AG04450 (cell line): ENCODE measurements around the gene HEYL. TPM values are rescaled to one million over a fixed set of nuclear protein-coding genes. Genes with fewer than 3 reads are reported as not detected.

Source experiments
- CTCF ChIA-PET: fragments of 300-600, 350-600 bp; formaldehyde crosslinking; extraction: SDS; loops from one replicate; lab custom pipeline; 2022; ENCODE audit warnings: antibody characterized with exemption, inconsistent platforms; lab: Charles Lee
- POLR2A ChIA-PET: fragments of 350-600 bp; formaldehyde crosslinking; extraction: SDS; loops from one replicate; lab custom pipeline; 2021; ENCODE audit warnings: antibody characterized with exemption, inconsistent platforms; lab: Yijun Ruan, JAX
- DNase-seq: peaks from one replicate; pipeline ENCODE4 v3.0.0-alpha.2; 2011; ENCODE audit warnings: low read depth, low spot score
- H3K27ac ChIP-seq: one replicate; pipeline ENCODE4 v1.5.1; 2012; ENCODE audit warnings: low read depth, low read length, control low read depth
- H3K27me3 ChIP-seq: one replicate; pipeline ENCODE4 v1.6.0; 2012; ENCODE audit warnings: low read length; ENCODE audit not compliant: control insufficient read depth, insufficient read depth
- H3K4me3 ChIP-seq: 2 replicates; pipeline ENCODE4 v1.5.1; 2011; ENCODE audit warnings: mild to moderate bottlenecking, low read depth, low read length, control low read depth
- H3K9me3 ChIP-seq: 2 replicates; pipeline ENCODE4 v1.5.1; 2012; ENCODE audit warnings: low read length; ENCODE audit not compliant: control insufficient read depth, insufficient read depth
- polyA plus RNA-seq: library from polyadenylated mRNA; depleted of rRNA; stranded (reverse); fragments of >200 nt; gene quantifications from 2 replicates; pipeline ENCODE4 v1.2.3, GENCODE V29; 2011
- TF ChIP-seq, protein P1 (sequence below): IDR thresholded peaks from 2 replicates; pipeline ENCODE4 v1.5.1; 2011; ENCODE audit warnings: low read depth, low read length, control low read depth, inconsistent platforms

The HEYL gene
- polyA plus RNA-seq, 1 experiment, result 0.14 TPM

GRCh38 chr1:39673215-39673614, 33.8 kb upstream of the HEYL start:
- ChIA-PET CTCF (interaction anchor here (0.8 to 9.4 kb wide), 9 partner anchors 8 to 135 kb away, joined by 3 to 128 read pairs (median 5); partner anchors contain the start of gene PABPC4), POLR2A (no interaction called here)
- Histone ChIP-seq H3K27ac (no peak overlapping the region), H3K27me3 (peaks cover 67% of the 10 kb centered on the region), H3K4me3 (no peak overlapping the region), H3K9me3 (no peaks in the 10 kb centered on the region; the same call in 1 of the 2 replicates)
- no peak for DNase-seq
- TF ChIP-seq, protein P1, sequence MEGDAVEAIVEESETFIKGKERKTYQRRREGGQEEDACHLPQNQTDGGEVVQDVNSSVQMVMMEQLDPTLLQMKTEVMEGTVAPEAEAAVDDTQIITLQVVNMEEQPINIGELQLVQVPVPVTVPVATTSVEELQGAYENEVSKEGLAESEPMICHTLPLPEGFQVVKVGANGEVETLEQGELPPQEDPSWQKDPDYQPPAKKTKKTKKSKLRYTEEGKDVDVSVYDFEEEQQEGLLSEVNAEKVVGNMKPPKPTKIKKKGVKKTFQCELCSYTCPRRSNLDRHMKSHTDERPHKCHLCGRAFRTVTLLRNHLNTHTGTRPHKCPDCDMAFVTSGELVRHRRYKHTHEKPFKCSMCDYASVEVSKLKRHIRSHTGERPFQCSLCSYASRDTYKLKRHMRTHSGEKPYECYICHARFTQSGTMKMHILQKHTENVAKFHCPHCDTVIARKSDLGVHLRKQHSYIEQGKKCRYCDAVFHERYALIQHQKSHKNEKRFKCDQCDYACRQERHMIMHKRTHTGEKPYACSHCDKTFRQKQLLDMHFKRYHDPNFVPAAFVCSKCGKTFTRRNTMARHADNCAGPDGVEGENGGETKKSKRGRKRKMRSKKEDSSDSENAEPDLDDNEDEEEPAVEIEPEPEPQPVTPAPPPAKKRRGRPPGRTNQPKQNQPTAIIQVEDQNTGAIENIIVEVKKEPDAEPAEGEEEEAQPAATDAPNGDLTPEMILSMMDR, result no peak

DNA sequence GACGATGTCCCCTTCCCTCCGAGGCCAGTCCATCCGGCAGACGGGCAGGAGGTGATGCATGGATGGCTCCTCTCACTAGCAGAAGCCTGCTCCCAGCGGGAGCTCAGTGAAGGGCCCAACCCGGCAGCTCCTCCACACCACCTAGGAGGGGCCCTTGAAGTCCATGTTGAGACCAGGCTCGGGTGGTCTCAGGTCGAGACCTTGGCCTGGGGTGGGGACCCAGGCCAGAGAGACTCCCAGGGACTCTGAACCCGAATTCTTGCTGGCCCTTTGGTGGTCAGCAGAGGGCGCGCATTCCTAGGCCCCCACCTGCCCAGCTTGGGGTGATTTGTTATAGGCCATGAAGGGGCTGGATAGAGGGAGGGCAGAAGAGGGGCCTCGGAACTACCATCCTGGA, 33.1 kb upstream of the HEYL start:
- POLR2A ChIA-PET, result no interaction called here
- CTCF ChIA-PET, result interaction anchor here (0.6 to 9.4 kb wide), 16 partner anchors 9 to 134 kb away, joined by 3 to 128 read pairs (median 4); partner anchors contain the start of gene PABPC4
- no peak overlapping the region for H3K27ac ChIP-seq
- H3K9me3 ChIP-seq, result no peaks in the 10 kb centered on the region; the same call in 1 of the 2 replicates
- H3K4me3 ChIP-seq, result peak overlapping the region; percentile 45; the same call in 1 of the 2 replicates
- DNase-seq, result no peak
- peaks cover 74% of the 10 kb centered on the region for H3K27me3 ChIP-seq
- TF ChIP-seq, protein P1, result peak; percentile 56

- Histone ChIP-seq H3K27me3 (peaks cover 74% of the 10 kb centered on the region), H3K9me3 (no peaks in the 10 kb centered on the region; the same call in 1 of the 2 replicates), H3K27ac (no peak within 1 kb of the TSS), H3K4me3 (peak within 1 kb of the TSS; percentile 45)
- ChIA-PET POLR2A (no interaction called here), CTCF (interaction anchor here (0.6 to 9.4 kb wide), 16 partner anchors 9 to 133 kb away, joined by 3 to 128 read pairs (median 4); partner anchors contain the start of gene PABPC4)
- DNase-seq, result no peak
- TF ChIP-seq, protein P1, result no peak
Observed at GRCh38 chr1:39671793-39672550, 32.5 kb upstream of the HEYL start, which contains the start of gene NT5C1A. NT5C1A (minus strand) TSS chr1:39672107; CDS start chr1:39672038, 69 bp downstream.

DNA sequence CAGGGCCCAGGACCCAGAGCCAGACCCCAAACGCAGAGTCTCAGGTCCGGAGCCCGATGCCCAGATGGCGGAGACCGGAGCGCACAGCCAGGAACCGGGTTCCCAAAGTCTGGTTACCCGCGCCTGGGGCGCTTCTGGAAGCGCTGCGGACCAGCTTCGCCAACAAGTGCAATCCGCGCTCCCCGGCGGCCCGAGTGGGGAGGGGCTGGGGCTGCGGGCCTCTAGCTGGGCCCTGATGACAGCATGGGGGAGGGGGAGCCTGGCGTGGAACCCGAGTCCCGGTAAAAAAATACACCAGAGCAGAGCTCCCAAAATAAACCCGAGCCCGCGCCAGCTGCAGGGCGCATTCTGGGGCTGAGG, 32.0 kb upstream of the HEYL start:
- POLR2A ChIA-PET, result no interaction called here
- Histone ChIP-seq H3K9me3 (no peaks in the 10 kb centered on the region; the same call in 1 of the 2 replicates), H3K4me3 (peak overlapping the region; percentile 45), H3K27me3 (peaks cover 77% of the 10 kb centered on the region), H3K27ac (no peak overlapping the region)
- CTCF ChIA-PET, result interaction anchor here (1.1 to 9.4 kb wide), 5 partner anchors 16 to 65 kb away, joined by 3 to 128 read pairs (median 4); no protein-coding TSS in a partner anchor
- TF ChIP-seq, protein P1, result no peak
- DNase-seq, result no peak

DNA sequence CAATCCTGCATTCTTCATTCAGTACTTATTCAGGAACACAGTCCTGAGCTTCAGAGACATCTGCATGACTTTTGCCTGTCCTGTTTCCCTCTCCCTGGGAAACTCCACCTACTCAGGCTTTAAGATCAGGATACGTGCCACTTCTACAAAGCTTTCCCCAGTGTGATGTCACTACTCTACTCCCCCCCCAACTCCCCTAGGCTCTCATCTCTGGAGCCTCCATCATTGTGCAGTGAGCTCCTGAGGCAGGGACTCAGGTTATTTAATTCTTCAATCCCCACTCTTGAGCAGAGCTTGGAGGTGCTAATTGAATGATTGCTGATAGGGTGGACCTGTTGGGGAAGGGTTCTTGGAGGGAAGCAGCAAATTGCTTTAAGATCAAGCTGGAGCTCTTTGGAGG, 31.2 kb upstream of the HEYL start:
- H3K4me3 ChIP-seq, result no peak overlapping the region
- ChIA-PET CTCF (interaction anchor here (0.6 to 9.4 kb wide), 5 partner anchors 15 to 132 kb away, joined by 3 to 128 read pairs (median 3); no protein-coding TSS in a partner anchor), POLR2A (interaction anchor here (0.8 kb wide), 1 partner anchor 11 kb away, joined by 3 read pairs; no protein-coding TSS in a partner anchor)
- peaks cover 83% of the 10 kb centered on the region for H3K27me3 ChIP-seq
- H3K27ac ChIP-seq, result no peak overlapping the region
- DNase-seq, result no peak
- TF ChIP-seq, protein P1, result no peak
- no peaks in the 10 kb centered on the region; the same call in 1 of the 2 replicates for H3K9me3 ChIP-seq
